ENCODE measurements around the gene MICU1.

The MICU1 gene

GRCh38 chr10:72323771-72324191, 302.1 kb downstream of the MICU1 start:
- Histone ChIP-seq H3K4me3 (no peak overlapping the region), H3K27ac (peak overlapping the region in 8 of 21 experiments; percentile 18 to 98 (median 70))

GRCh38 chr10:72323108-72323749, 302.6 kb downstream of the MICU1 start:
- H3K4me3 ChIP-seq, result no peak overlapping the region
- peak overlapping the region in 18 of 21 experiments; percentile 12 to 98 (median 68) for H3K27ac ChIP-seq

GRCh38 chr10:72322280-72323058, 303.4 kb downstream of the MICU1 start:
- H3K4me3 ChIP-seq, result no peak overlapping the region
- peak overlapping the region in 20 of 21 experiments; percentile 12 to 98 (median 68) for H3K27ac ChIP-seq

GRCh38 chr10:72322030-72322279, 303.9 kb downstream of the MICU1 start:
- no peak overlapping the region for H3K4me3 ChIP-seq
- peak overlapping the region in 17 of 21 experiments; percentile 29 to 98 (median 72) for H3K27ac ChIP-seq

- H3K27ac ChIP-seq, result peak overlapping the region in 20 of 21 experiments; percentile 63 to 98 (median 90)
- no peak overlapping the region for H3K4me3 ChIP-seq
Observed at GRCh38 chr10:72321248-72322029, 304.4 kb downstream of the MICU1 start.

- H3K4me3 ChIP-seq, result no peak overlapping the region
Observed at GRCh38 chr10:72320676-72321247, 305.1 kb downstream of the MICU1 start.

GRCh38 chr10:72319416-72320254, 306.2 kb downstream of the MICU1 start:
- Histone ChIP-seq H3K27ac (peak overlapping the region; percentile 39 to 98 (median 90)), H3K4me3 (peak overlapping the region; percentile 13 to 48 (median 26))

More at GRCh38 chr10:72320676-72321247, 305.1 kb downstream of the MICU1 start:
- H3K27ac ChIP-seq, result peak overlapping the region in 20 of 21 experiments; percentile 63 to 98 (median 90)

- Histone ChIP-seq H3K27ac (peak overlapping the region in 20 of 21 experiments; percentile 63 to 98 (median 90)), H3K4me3 (peak overlapping the region in 6 of 7 experiments; percentile 13 to 41 (median 26))
Observed at GRCh38 chr10:72318418-72319262, 307.2 kb downstream of the MICU1 start.

Data from skin epidermis (tissue), 12 donors.